Panc1 (cell line): ENCODE results near the gene LMNTD1. TPM values are rescaled to one million over a fixed set of nuclear protein-coding genes. Genes with fewer than 3 reads are reported as not detected.

Experiments
- ATAC-seq: fragments of 200-7000 bp; cut with Tn5 transposase; 2 replicates; pipeline ENCODE4 v1.9.1; 2020; ENCODE audit warnings: mild to moderate bottlenecking, moderate library complexity
- BruUV-seq: library from RNA; stranded (reverse); fragments of 400-500 nt; replicated peaks from 2 replicates; lab custom pipeline; 2021; lab: Mats Ljungman, UMichigan
- CTCF ChIA-PET: fragments of 300-600 bp; sonication (Branson Sonifier 250); formaldehyde crosslinking; loops from one replicate; lab custom pipeline; 2022; ENCODE audit warnings: antibody characterized with exemption; lab: Charles Lee
- POLR2A ChIA-PET: fragments of 300-600 bp; sonication (Branson Sonifier 250); formaldehyde crosslinking; loops from one replicate; lab custom pipeline; 2022; ENCODE audit warnings: antibody characterized with exemption; lab: Charles Lee
- DNase-seq: peaks from one replicate; pipeline ENCODE4 v3.0.0-alpha.2; 2010; ENCODE audit warnings: low read depth, low spot score
- H3K27ac ChIP-seq: 2 replicates; pipeline ENCODE4 v1.5.1; 2011; ENCODE audit warnings: mild to moderate bottlenecking, low read length, inconsistent platforms
- H3K27me3 ChIP-seq: fragments of 200-500 bp; sonication (Bioruptor generic); 2 replicates; pipeline ENCODE4 v1.6.0; 2014; ENCODE audit warnings: low read length, inconsistent platforms; ENCODE audit not compliant: control insufficient read depth, insufficient read depth
- H3K36me3 ChIP-seq: fragments of 200-500 bp; sonication (Bioruptor generic); 2 replicates; pipeline ENCODE4 v1.5.1; 2014; ENCODE audit warnings: inconsistent platforms, mild to moderate bottlenecking, low read length, moderate library complexity; ENCODE audit not compliant: control insufficient read depth, insufficient read depth
- H3K4me1 ChIP-seq: 2 replicates; pipeline ENCODE4 v1.5.1; 2011; ENCODE audit warnings: inconsistent platforms, mild to moderate bottlenecking, low read length, moderate library complexity; ENCODE audit not compliant: control insufficient read depth, insufficient read depth
- H3K4me3 ChIP-seq, 2 experiments: 2 replicates each; pipeline ENCODE4 v1.5.1; 2011 to 2012; ENCODE audit warnings: low read depth in 2 of 2, low read length in 2 of 2, mild to moderate bottlenecking in 2 of 2, inconsistent platforms in 1 of 2, moderate library complexity in 1 of 2
- H3K9me3 ChIP-seq: fragments of 200-500 bp; sonication (Bioruptor generic); 2 replicates; pipeline ENCODE4 v1.5.1; 2014; ENCODE audit warnings: low read depth, mild to moderate bottlenecking, inconsistent platforms, low read length, moderate library complexity; ENCODE audit not compliant: control insufficient read depth, insufficient read depth
- CTCF ChIP-seq: fragments of 450-650 bp; IDR thresholded peaks from 2 replicates; pipeline ENCODE4 v1.5.1; 2017; ENCODE audit warnings: mild to moderate bottlenecking
- POLR2AphosphoS5 ChIP-seq: IDR thresholded peaks from 2 replicates; pipeline ENCODE4 v1.6.1; 2012; ENCODE audit warnings: mild to moderate bottlenecking, low read depth, low read length, moderate library complexity
- REST ChIP-seq, 2 experiments: IDR thresholded peaks; 2 replicates each; pipeline ENCODE4 v1.6.1; 2011 to 2012; ENCODE audit warnings: low read depth in 2 of 2, control low read depth in 1 of 2, low read length in 1 of 2, mild to moderate bottlenecking in 1 of 2, moderate library complexity in 1 of 2; ENCODE audit not compliant: insufficient read depth in 1 of 2
- SIN3A ChIP-seq: IDR thresholded peaks from 2 replicates; pipeline ENCODE4 v1.6.1; 2012; ENCODE audit warnings: low read depth, mild to moderate bottlenecking, low read length, moderate library complexity, borderline replicate concordance; ENCODE audit not compliant: insufficient read depth
- TCF7L2 ChIP-seq: IDR thresholded peaks from 2 replicates; pipeline ENCODE4 v1.6.1; 2011; ENCODE audit warnings: mild to moderate bottlenecking, low read depth, low read length, inconsistent platforms
- in situ Hi-C: cut with HindIII; loops from 2 replicates; pipeline ENCODE4 v1.10.0; 2016; ENCODE audit warnings: low sequenced_read_pairs, low pct_unique_long_range_greater_than_20kb
- intact Hi-C: fragments of 100-400 bp; cut with micrococcal nuclease; formaldehyde crosslinking; loops from one replicate; pipeline ENCODE4 v1.10.0; 2022; ENCODE audit not compliant: unreplicated experiment
- total RNA-seq: library from RNA; stranded (reverse); gene quantifications from one replicate; pipeline ENCODE4 v1.2.1, GENCODE V29; 2021; ENCODE audit not compliant: unreplicated experiment

The LMNTD1 gene
- total RNA-seq, 1 experiment from 2014 or later = 0.13 TPM

DNA sequence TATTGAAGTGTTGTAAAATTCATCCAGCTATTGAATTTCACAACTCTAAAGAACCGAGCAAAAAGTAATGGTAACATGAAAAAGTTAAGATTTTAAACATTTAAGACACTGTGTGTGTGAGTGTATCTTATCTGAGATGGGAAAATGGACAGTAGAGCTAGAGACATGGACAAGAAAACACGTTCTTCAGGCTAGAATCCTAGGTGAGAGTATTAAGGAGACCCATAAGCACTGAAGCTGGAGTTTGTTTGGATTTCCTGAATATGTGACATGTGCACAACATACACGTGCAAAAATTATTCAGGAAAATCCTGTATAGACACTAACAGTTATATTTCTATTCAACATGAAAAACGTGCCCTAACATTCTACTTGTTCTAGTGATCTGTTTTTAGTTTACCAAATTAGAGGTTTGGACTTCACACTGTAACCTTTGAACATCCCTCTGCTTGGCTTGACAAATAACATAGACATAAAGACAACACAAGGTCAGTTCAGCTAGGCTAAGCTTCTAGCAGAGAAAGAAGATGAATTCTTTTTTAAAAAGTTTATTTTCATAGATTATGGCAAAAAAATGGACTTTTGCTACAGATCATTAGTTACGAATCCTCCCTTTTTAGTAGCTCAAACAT, 31.3 kb downstream of the LMNTD1 start:
- no peak for TF ChIP-seq TCF7L2
- no peak for TF ChIP-seq REST (IDR thresholded peaks at IDR 0.05; ENCODE audit: insufficient read depth in 1 of 2, low read depth in 2 of 2, low read length in 1 of 2)
- no peak for TF ChIP-seq POLR2AphosphoS5
- no peak for TF ChIP-seq SIN3A
- no peak for TF ChIP-seq CTCF
- Histone ChIP-seq H3K36me3 (no peaks in the 10 kb centered on the region), H3K27me3 (no peaks in the 10 kb centered on the region), H3K27ac (no peak overlapping the region), H3K9me3 (no peaks in the 10 kb centered on the region), H3K4me3 (no peak overlapping the region), H3K4me1 (no peaks in the 10 kb centered on the region)
- ChIA-PET CTCF (no interaction called here), POLR2A (no interaction called here)
- intact Hi-C loops = no loop called here
- DNase-seq (no peak), ATAC-seq (no peak)
- no TSS peak for BruUV-seq
- in situ Hi-C loops = no loop called here

DNA sequence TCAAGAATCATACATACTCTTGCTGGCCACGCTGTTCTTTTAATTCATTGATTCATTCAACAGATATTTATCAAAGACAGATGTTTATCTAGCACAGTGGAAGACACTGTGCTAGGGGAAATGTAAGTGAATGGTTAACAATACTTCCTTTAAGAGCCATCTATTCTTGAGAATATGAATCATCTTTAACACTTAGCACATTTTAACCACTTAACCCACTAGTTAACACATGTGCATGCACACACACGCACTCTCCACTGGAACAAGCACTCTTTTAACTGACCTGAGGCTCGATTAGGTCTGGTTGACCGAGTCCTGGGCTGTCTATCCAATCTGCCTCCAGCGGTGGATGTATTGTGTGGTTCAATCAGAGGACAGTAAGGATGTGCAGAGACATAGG, 34.6 kb downstream of the LMNTD1 start:
- Histone ChIP-seq H3K4me1 (no peaks in the 10 kb centered on the region), H3K36me3 (no peaks in the 10 kb centered on the region), H3K9me3 (no peaks in the 10 kb centered on the region), H3K27ac (no peak overlapping the region), H3K27me3 (no peaks in the 10 kb centered on the region), H3K4me3 (no peak overlapping the region)
- in situ Hi-C loops (no loop called here), intact Hi-C loops (no loop called here)
- TF ChIP-seq REST (IDR thresholded peaks at IDR 0.05; ENCODE audit: insufficient read depth in 1 of 2, low read depth in 2 of 2, low read length in 1 of 2) (no peak), POLR2AphosphoS5 (no peak), SIN3A (no peak), CTCF (no peak)
- no peak for DNase-seq
- POLR2A ChIA-PET = no interaction called here
- CTCF ChIA-PET = no interaction called here
- no TSS peak for BruUV-seq
- ATAC-seq = no peak
